Right lung (tissue), 5 donors: ENCODE results near the gene WNT4. TPM values are rescaled to one million over a fixed set of nuclear protein-coding genes. Genes with fewer than 3 reads are reported as not detected.

Experiments
- DNase-seq, 2 donors: peaks; one replicate each; pipeline ENCODE4 v3.0.0-alpha.2; 2013
- polyA plus RNA-seq, 5 donors: library from polyadenylated mRNA; unstranded; fragments of 120-200 nt; gene quantifications; one replicate each; pipeline versions ENCODE4 v1.2.1 to v1.2.3, GENCODE V29; 2013; ENCODE audit warnings: inconsistent platforms in 1 of 5, low replicate concordance in 1 of 5; ENCODE audit not compliant: insufficient read length in 5 of 5, insufficient read depth in 1 of 5

WNT4 gene
- polyA plus RNA-seq, 5 donors = 2.1 to 4.5 (median 3.0) TPM

GRCh38 chr1:22131875-22132486 is 10.9 kb downstream of the WNT4 start:
- peak in 1 of 2 donors; percentile 50 for DNase-seq

- DNase-seq = no peak
Observed at GRCh38 chr1:22131062-22131461, 11.8 kb downstream of the WNT4 start.

GRCh38 chr1:22129501-22130117 is 13.3 kb downstream of the WNT4 start:
- DNase-seq = no peak

GRCh38 chr1:22128392-22128791 is 14.5 kb downstream of the WNT4 start:
- no peak for DNase-seq

- DNase-seq = no peak
Observed at GRCh38 chr1:22127731-22128130, 15.2 kb downstream of the WNT4 start.

GRCh38 chr1:22127248-22127647 is 15.6 kb downstream of the WNT4 start:
- no peak for DNase-seq

GRCh38 chr1:22126531-22126930 is 16.4 kb downstream of the WNT4 start:
- no peak for DNase-seq

- DNase-seq = no peak
Observed at GRCh38 chr1:22124592-22125229, 18.2 kb downstream of the WNT4 start.

- DNase-seq = no peak
Observed at GRCh38 chr1:22123901-22124404, 18.9 kb downstream of the WNT4 start.

GRCh38 chr1:22123071-22123390 is 19.9 kb downstream of the WNT4 start:
- DNase-seq = no peak

GRCh38 chr1:22122273-22123070 is 20.4 kb downstream of the WNT4 start:
- DNase-seq = no peak

- no peak for DNase-seq
Observed at GRCh38 chr1:22121421-22121911, 21.4 kb downstream of the WNT4 start.

GRCh38 chr1:22120469-22120790 is 22.5 kb downstream of the WNT4 start:
- no peak for DNase-seq

GRCh38 chr1:22119626-22120468 is 23.1 kb downstream of the WNT4 start:
- no peak for DNase-seq

- DNase-seq = no peak
Observed at GRCh38 chr1:22118291-22118992, 24.5 kb downstream of the WNT4 start.

- peak in 1 of 2 donors; percentile 32 for DNase-seq
Observed at GRCh38 chr1:22117851-22118250, 25.0 kb downstream of the WNT4 start.

GRCh38 chr1:22117238-22117637 is 25.7 kb downstream of the WNT4 start:
- DNase-seq = no peak

GRCh38 chr1:22115286-22115685 is 27.6 kb downstream of the WNT4 start:
- no peak for DNase-seq

- peak; percentile 69 to 70 for DNase-seq
Observed at GRCh38 chr1:22114083-22115012, 28.5 kb downstream of the WNT4 start.

GRCh38 chr1:22112554-22112953 is 30.3 kb downstream of the WNT4 start:
- DNase-seq = no peak
